CD14-positive monocyte (primary cell): ENCODE data around the gene KNDC1. TPM values are rescaled to one million over a fixed set of nuclear protein-coding genes. Genes with fewer than 3 reads are reported as not detected.
A peak's percentile ranks its signal among the peaks of the same experiment; 100 is the strongest.

ENCODE experiments used
- DNase-seq, 3 donors: peaks; one replicate each; pipeline ENCODE4 v3.0.0-alpha.2; 2011 to 2022
- H2AFZ ChIP-seq: 2 replicates; pipeline ENCODE4 v1.6.0; 2012; ENCODE audit warnings: mild to moderate bottlenecking, low read depth, low read length, inconsistent platforms; ENCODE audit not compliant: insufficient read depth, poor library complexity, severe bottlenecking
- H3K27ac ChIP-seq, 2 donors: 1 replicate in 1 of 2; 2 replicates in 1 of 2; pipeline ENCODE4 v1.5.1; 2012 to 2013; ENCODE audit warnings: low read length in 2 of 2, control low read depth in 1 of 2, inconsistent platforms in 1 of 2, low read depth in 1 of 2, mild to moderate bottlenecking in 1 of 2
- H3K27me3 ChIP-seq, 2 donors: one replicate each; pipeline versions ENCODE4 v1.6.0 to v1.6.1; 2011 to 2013; ENCODE audit warnings: low read length in 2 of 2; ENCODE audit not compliant: control insufficient read depth in 2 of 2, insufficient read depth in 2 of 2
- H3K36me3 ChIP-seq, 2 donors: replicated peaks in 1 of 2; 1 replicate in 1 of 2; 2 replicates in 1 of 2; pipeline versions ENCODE4 v1.5.1 to v1.6.1; 2012 to 2013; ENCODE audit warnings: low read length in 2 of 2, control low read depth in 1 of 2, inconsistent platforms in 1 of 2, mild to moderate bottlenecking in 1 of 2; ENCODE audit not compliant: insufficient read depth in 2 of 2, control insufficient read depth in 1 of 2
- H3K4me1 ChIP-seq, 2 donors: 1 replicate in 1 of 2; 2 replicates in 1 of 2; pipeline versions ENCODE4 v1.5.1 to v1.6.1; 2012 to 2013; ENCODE audit warnings: low read length in 2 of 2, control low read depth in 1 of 2, inconsistent platforms in 1 of 2, mild to moderate bottlenecking in 1 of 2, moderate library complexity in 1 of 2; ENCODE audit not compliant: insufficient read depth in 2 of 2, control insufficient read depth in 1 of 2
- H3K4me2 ChIP-seq: replicated peaks from 2 replicates; pipeline ENCODE3; 2012; ENCODE audit warnings: low read length, moderate library complexity, mild to moderate bottlenecking; ENCODE audit not compliant: poor library complexity, severe bottlenecking; ENCODE audit errors: extremely low read depth
- H3K4me3 ChIP-seq, 3 experiments: fragments of 200-600 bp in 1 of 3; sonication (generic) in 1 of 3; replicated peaks in 1 of 3; 1 replicate in 2 of 3; 2 replicates in 1 of 3; pipeline ENCODE4 v1.5.1; 2011 to 2013; ENCODE audit warnings: low read length in 3 of 3, mild to moderate bottlenecking in 3 of 3, control low read depth in 2 of 3, low read depth in 2 of 3, inconsistent platforms in 1 of 3, moderate library complexity in 1 of 3
- H3K79me2 ChIP-seq: 2 replicates; pipeline ENCODE4 v1.6.0; 2012; ENCODE audit warnings: mild to moderate bottlenecking, control low read depth, inconsistent platforms, low read length, moderate library complexity; ENCODE audit not compliant: insufficient read depth
- H3K9ac ChIP-seq: 2 replicates; pipeline ENCODE4 v1.6.0; 2017; ENCODE audit warnings: low read length, mild to moderate bottlenecking; ENCODE audit not compliant: insufficient read depth, poor library complexity, severe bottlenecking
- H3K9me3 ChIP-seq, 2 donors: replicated peaks in 1 of 2; 1 replicate in 1 of 2; 2 replicates in 1 of 2; pipeline versions ENCODE4 v1.5.1 to v1.6.1; 2012 to 2013; ENCODE audit warnings: low read length in 2 of 2, control low read depth in 1 of 2; ENCODE audit not compliant: control insufficient read depth in 1 of 2, insufficient read depth in 1 of 2
- H4K20me1 ChIP-seq: 2 replicates; pipeline ENCODE4 v1.6.0; 2012; ENCODE audit warnings: mild to moderate bottlenecking, low read length, control low read depth, moderate library complexity; ENCODE audit not compliant: insufficient read depth
- H3K27ac Mint-ChIP-seq, 7 donors: one replicate each; pipeline ENCODE4 v1.8.0; 2020; ENCODE audit warnings: mild to moderate bottlenecking in 7 of 7, mixed read lengths in 7 of 7, moderate library complexity in 6 of 7, inconsistent platforms in 2 of 7
- H3K27me3 Mint-ChIP-seq, 3 donors: one replicate each; pipeline ENCODE4 v1.8.0; 2021 to 2022; ENCODE audit warnings: low read depth in 3 of 3, mild to moderate bottlenecking in 3 of 3, mixed read lengths in 3 of 3, moderate library complexity in 3 of 3, inconsistent platforms in 1 of 3
- H3K36me3 Mint-ChIP-seq, 2 donors: one replicate each; pipeline ENCODE4 v1.8.0; 2020; ENCODE audit warnings: mixed read lengths in 2 of 2, inconsistent platforms in 1 of 2, mild to moderate bottlenecking in 1 of 2
- H3K4me1 Mint-ChIP-seq: one replicate; pipeline ENCODE4 v1.8.0; 2020; ENCODE audit warnings: mild to moderate bottlenecking, mixed read lengths
- H3K4me3 Mint-ChIP-seq, 2 donors: one replicate each; pipeline ENCODE4 v1.8.0; 2020; ENCODE audit warnings: mild to moderate bottlenecking in 2 of 2, mixed read lengths in 2 of 2, moderate library complexity in 1 of 2
- H3K9me3 Mint-ChIP-seq, 7 donors: one replicate each; pipeline ENCODE4 v1.8.0; 2020 to 2022; ENCODE audit warnings: mixed read lengths in 7 of 7, mild to moderate bottlenecking in 6 of 7, moderate library complexity in 6 of 7, inconsistent platforms in 2 of 7
- WGBS: methylation state at CpG from one replicate; pipeline ENCODE4 v1.1.5; 2013; ENCODE audit warnings: missing lambda C conversion rate; ENCODE audit not compliant: insufficient coverage; 5-methylcytosine and 5-hydroxymethylcytosine counted together
- intact Hi-C, 2 donors: fragments of 100-400 bp; cut with micrococcal nuclease; formaldehyde crosslinking; loops; one replicate each; pipeline versions ENCODE4 v1.15.0 to v1.15.1; 2023
- polyA plus RNA-seq, 3 donors: library from polyadenylated mRNA; depleted of rRNA in 1 of 3; unstranded in 2 of 3; stranded (reverse) in 1 of 3; fragments of 300-500 nt in 2 of 3; fragments of >200 nt in 1 of 3; fragmentation: Illumina TruSeq in 2 of 3; gene quantifications; 1 replicate in 2 of 3; 2 replicates in 1 of 3; pipeline ENCODE4 v1.2.3, GENCODE V29; 2012 to 2021
- TF ChIP-seq, protein P1 (sequence below): fragments of 200-600 bp; IDR thresholded peaks from one replicate; pipeline ENCODE4 v1.8.0; 2022; ENCODE audit warnings: antibody characterized with exemption, mild to moderate bottlenecking

Gene KNDC1
- polyA plus RNA-seq, 3 donors, result 0.22 to 0.80 TPM; not detected in 1

DNA sequence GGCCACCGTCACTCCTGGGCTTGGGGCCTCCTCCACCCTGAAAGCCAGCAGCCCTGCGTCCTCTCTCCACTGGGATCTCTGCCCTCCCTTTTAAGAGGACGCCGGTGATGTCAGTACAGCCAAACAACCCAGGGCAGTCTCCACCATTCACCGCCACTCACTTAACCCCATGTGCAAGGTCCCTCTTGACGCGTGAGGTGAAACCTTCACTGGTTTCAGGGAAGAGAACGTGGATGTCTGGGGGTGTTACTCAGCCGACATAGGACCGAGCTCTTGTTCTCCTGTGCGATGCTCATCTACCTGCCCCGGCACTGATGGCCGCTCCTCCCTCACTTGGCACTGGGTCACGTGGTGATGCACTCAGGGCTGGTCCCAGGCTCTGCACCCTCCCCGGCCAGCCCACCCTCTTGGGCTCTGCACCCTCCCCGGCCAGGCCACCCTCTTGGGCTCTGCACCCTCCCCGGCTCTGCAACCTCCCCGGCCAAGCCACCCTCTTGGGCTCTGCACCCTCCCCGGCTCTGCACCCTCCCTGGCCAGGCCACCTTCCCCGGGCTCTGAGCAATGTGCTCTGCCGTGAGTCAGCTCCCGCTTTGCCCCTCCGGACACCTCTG, 36.2 kb upstream of the KNDC1 start:
- no peaks in the 10 kb centered on the region for H3K36me3 ChIP-seq
- Mint-ChIP-seq H3K27ac (no peak overlapping the region), H3K36me3 (no peaks in the 10 kb centered on the region), H3K4me3 (peak overlapping the region in 1 of 2 donors; percentile 21), H3K4me1 (peaks cover 3% of the 10 kb centered on the region), H3K9me3 (peaks cover 5 to 16% (median 11%) of the 10 kb centered on the region in 7 donors), H3K27me3 (peaks cover 11 to 23% (median 11%) of the 10 kb centered on the region in 3 donors)
- intact Hi-C loops, result loop anchor here (2.0 kb wide), 1 partner anchor 183 kb away; no protein-coding TSS in a partner anchor
- WGBS, result 90% methylated on average over 21 of the region's 23 CpGs
- peaks cover 7 to 30% of the 10 kb centered on the region in 2 donors for H3K9me3 ChIP-seq
- TF ChIP-seq, protein P1, sequence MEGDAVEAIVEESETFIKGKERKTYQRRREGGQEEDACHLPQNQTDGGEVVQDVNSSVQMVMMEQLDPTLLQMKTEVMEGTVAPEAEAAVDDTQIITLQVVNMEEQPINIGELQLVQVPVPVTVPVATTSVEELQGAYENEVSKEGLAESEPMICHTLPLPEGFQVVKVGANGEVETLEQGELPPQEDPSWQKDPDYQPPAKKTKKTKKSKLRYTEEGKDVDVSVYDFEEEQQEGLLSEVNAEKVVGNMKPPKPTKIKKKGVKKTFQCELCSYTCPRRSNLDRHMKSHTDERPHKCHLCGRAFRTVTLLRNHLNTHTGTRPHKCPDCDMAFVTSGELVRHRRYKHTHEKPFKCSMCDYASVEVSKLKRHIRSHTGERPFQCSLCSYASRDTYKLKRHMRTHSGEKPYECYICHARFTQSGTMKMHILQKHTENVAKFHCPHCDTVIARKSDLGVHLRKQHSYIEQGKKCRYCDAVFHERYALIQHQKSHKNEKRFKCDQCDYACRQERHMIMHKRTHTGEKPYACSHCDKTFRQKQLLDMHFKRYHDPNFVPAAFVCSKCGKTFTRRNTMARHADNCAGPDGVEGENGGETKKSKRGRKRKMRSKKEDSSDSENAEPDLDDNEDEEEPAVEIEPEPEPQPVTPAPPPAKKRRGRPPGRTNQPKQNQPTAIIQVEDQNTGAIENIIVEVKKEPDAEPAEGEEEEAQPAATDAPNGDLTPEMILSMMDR, result no peak
- DNase-seq, result no peak
- H4K20me1 ChIP-seq, result no peaks in the 10 kb centered on the region
- no peak overlapping the region for H3K9ac ChIP-seq
- H3K27me3 ChIP-seq, result peaks cover 0 to 17% of the 10 kb centered on the region in 2 donors
- H3K79me2 ChIP-seq, result no peaks in the 10 kb centered on the region
- no peak overlapping the region for H2AFZ ChIP-seq
- H3K4me2 ChIP-seq, result no peak overlapping the region
- H3K27ac ChIP-seq, result no peak overlapping the region
- no peaks in the 10 kb centered on the region for H3K4me1 ChIP-seq
- H3K4me3 ChIP-seq, result no peak overlapping the region

DNA sequence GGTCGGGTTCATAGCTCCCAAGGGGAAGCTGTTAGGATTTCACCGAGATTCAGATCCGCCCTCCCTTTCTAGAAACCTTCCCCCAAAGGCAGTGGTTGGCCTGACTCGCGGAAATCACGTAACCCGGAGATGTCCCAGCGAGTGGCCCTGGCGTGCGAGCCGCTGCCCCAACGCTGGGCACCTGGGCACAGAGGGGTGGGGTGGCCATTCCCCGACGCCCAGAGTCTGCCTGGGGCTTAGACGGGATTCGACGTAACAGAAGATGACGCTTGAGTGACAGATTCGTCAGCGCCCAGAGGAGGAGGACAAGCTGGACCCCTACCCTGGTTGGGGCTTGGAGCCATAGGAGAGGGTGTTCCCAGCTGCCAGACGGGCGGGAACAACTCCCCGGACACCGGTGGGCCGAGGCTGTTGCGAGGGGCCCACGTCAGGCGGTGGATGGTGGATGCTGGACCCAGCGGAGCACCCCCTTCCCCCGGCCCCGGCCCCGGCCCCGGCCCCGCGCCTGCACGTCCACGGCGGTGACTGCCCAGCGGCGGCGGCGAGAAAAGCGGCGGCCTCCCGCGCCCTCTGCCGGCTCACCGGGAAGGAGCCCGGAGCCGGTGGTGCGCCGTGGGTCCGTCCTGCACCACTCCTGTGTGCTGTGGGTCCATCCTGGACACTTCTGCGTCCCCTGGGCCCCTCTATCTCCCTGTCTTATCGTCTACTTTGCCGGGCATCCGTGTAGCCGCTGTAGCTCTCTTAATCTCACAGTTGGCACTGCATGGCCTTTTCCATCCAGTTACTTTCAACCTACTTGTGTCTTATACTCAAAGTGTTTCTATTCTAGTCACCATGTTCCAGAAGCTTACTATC, 35.4 kb upstream of the KNDC1 start:
- Mint-ChIP-seq H3K27me3 (peaks cover 11 to 25% (median 11%) of the 10 kb centered on the region in 3 donors), H3K36me3 (no peaks in the 10 kb centered on the region), H3K27ac (peak overlapping the region in 1 of 7 donors; percentile 66), H3K4me3 (peak overlapping the region in 1 of 2 donors; percentile 29), H3K9me3 (peaks cover 0 to 19% (median 5%) of the 10 kb centered on the region in 7 donors), H3K4me1 (peaks cover 3% of the 10 kb centered on the region)
- peaks cover 0 to 17% of the 10 kb centered on the region in 2 donors for H3K27me3 ChIP-seq
- no peak overlapping the region for H2AFZ ChIP-seq
- intact Hi-C loops, result loop anchor here (2.0 kb wide), 1 partner anchor 184 kb away; no protein-coding TSS in a partner anchor
- TF ChIP-seq, protein P1, result peak; percentile 63
- H3K4me3 ChIP-seq, result no peak overlapping the region
- 40% methylated on average over 56 of the region's 58 CpGs for WGBS
- no peak overlapping the region for H3K9ac ChIP-seq
- H3K4me1 ChIP-seq, result no peaks in the 10 kb centered on the region
- no peaks in the 10 kb centered on the region for H3K79me2 ChIP-seq
- peak in 1 of 3 donors; percentile 10 for DNase-seq
- H3K9me3 ChIP-seq, result peaks cover 7 to 30% of the 10 kb centered on the region in 2 donors
- no peak overlapping the region for H3K4me2 ChIP-seq
- H4K20me1 ChIP-seq, result no peaks in the 10 kb centered on the region
- H3K36me3 ChIP-seq, result no peaks in the 10 kb centered on the region
- no peak overlapping the region for H3K27ac ChIP-seq
